Subcutaneous abdominal adipose tissue (tissue), 5 donors: ENCODE data around the gene TAF4B.
"Not testable (repeated sequence)": the region's sequence is repeated elsewhere in the genome, so short reads cannot be mapped to it uniquely, and the experiment has no call there.

Experiments
- H3K27ac ChIP-seq: one replicate; pipeline ENCODE4 v1.7.0; 2013; ENCODE audit warnings: low read depth, mild to moderate bottlenecking, inconsistent platforms, low read length, moderate library complexity
- H3K27me3 ChIP-seq, 5 donors: one replicate each; pipeline ENCODE4 v1.7.0; 2013; ENCODE audit warnings: low read length in 5 of 5, inconsistent platforms in 1 of 5; ENCODE audit not compliant: control insufficient read depth in 5 of 5, insufficient read depth in 4 of 5
- H3K36me3 ChIP-seq, 5 donors: one replicate each; pipeline ENCODE4 v1.7.0; 2013; ENCODE audit warnings: low read length in 5 of 5; ENCODE audit not compliant: control insufficient read depth in 5 of 5, insufficient read depth in 5 of 5
- H3K4me1 ChIP-seq, 5 donors: one replicate each; pipeline ENCODE4 v1.7.0; 2013; ENCODE audit warnings: low read length in 5 of 5, mild to moderate bottlenecking in 3 of 5, moderate library complexity in 1 of 5; ENCODE audit not compliant: control insufficient read depth in 5 of 5, insufficient read depth in 5 of 5
- H3K4me3 ChIP-seq, 5 donors: one replicate each; pipeline ENCODE4 v1.7.0; 2013; ENCODE audit warnings: low read length in 5 of 5, low read depth in 1 of 5
- H3K9ac ChIP-seq, 5 donors: one replicate each; pipeline ENCODE4 v1.7.0; 2013; ENCODE audit warnings: low read length in 5 of 5, mild to moderate bottlenecking in 4 of 5, moderate library complexity in 3 of 5
- H3K9me3 ChIP-seq, 5 donors: one replicate each; pipeline ENCODE4 v1.7.0; 2013; ENCODE audit warnings: low read length in 5 of 5; ENCODE audit not compliant: control insufficient read depth in 5 of 5
- donor health status: healthy.
- donor health status: healthy.
- donor health status: healthy.
- donor health status: healthy.
- donor health status: healthy.

TAF4B gene, protein sequence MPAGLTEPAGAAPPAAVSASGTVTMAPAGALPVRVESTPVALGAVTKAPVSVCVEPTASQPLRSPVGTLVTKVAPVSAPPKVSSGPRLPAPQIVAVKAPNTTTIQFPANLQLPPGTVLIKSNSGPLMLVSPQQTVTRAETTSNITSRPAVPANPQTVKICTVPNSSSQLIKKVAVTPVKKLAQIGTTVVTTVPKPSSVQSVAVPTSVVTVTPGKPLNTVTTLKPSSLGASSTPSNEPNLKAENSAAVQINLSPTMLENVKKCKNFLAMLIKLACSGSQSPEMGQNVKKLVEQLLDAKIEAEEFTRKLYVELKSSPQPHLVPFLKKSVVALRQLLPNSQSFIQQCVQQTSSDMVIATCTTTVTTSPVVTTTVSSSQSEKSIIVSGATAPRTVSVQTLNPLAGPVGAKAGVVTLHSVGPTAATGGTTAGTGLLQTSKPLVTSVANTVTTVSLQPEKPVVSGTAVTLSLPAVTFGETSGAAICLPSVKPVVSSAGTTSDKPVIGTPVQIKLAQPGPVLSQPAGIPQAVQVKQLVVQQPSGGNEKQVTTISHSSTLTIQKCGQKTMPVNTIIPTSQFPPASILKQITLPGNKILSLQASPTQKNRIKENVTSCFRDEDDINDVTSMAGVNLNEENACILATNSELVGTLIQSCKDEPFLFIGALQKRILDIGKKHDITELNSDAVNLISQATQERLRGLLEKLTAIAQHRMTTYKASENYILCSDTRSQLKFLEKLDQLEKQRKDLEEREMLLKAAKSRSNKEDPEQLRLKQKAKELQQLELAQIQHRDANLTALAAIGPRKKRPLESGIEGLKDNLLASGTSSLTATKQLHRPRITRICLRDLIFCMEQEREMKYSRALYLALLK

DNA sequence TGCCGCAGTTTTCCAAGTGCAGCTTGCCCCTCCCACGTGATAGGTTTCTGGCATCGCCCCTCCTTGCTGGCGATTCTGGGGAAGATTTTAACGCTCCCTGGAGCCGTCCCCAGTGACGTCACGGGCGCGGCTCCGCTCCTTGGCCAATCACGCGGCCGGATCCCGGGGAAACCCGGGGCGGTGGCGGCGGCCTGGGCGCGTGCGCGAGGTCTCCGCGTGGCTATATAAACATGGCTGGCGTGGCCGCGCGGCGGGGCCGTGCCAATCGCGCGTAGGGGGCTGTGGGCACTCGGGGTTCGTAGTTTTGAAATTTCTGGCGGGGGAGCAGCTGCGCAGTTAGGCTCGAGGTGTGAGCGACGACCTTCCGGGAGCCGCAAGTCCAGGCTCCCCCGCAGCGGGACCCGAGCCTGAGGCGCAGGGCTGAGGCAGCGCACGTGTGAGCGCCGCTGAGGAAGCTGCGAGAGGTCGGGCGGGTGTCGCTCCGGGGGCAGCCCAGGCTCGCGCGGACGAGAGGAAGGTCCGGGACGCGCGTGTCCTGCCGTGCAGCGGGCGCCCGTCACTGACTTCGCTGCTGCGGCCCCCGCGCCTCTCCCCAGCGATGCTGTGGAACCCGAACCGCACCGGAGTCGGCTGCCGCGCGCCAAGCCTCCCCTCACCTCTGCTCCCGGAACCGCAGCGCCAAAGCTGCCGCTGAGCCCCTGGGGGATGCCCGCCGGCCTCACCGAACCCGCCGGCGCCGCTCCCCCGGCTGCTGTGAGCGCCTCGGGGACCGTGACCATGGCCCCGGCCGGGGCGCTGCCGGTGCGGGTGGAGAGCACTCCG, at the start of gene TAF4B:
Gene TAF4B (plus strand): TSS at position 217 of the 822 bp plus-strand sequence. CDS start 489 bp downstream, at position 706.
- Histone ChIP-seq H3K9me3 (no peaks in the 10 kb centered on the region), H3K27ac (peak within 1 kb of the TSS; percentile 72), H3K36me3 (no peaks in the 10 kb centered on the region), H3K27me3 (no peaks in the 10 kb centered on the region), H3K4me1 (peaks cover 0 to 23% (median 13%) of the 10 kb centered on the region in 5 donors), H3K9ac (peak within 1 kb of the TSS; percentile 63 to 88 (median 83)), H3K4me3 (peak within 1 kb of the TSS; percentile 69 to 95 (median 86))

DNA sequence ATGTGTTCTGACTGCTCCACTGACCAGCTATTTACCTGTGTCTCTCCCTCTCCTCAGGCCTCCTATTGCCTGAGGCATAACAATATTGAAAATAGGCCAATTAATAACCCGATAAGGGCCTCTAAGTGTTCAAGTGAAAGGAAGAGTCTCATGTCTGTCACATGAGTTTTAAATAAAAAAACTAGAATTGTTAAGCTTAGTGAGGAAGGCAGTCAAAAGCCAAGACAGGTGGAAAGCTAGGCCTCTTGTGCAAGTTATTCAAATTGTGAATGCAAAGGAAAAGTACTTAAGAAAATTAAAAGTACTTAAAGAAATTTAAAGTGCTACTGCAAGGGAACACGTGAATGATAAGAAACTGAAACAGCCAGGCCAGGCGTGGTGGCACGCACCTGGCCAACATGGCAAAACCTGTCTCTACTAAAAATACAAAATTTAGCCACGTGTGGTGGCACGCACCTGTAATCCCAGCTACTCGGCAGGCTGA, 44.9 kb upstream of the TAF4B start:
- H3K27me3 ChIP-seq: no peaks in the 10 kb centered on the region
- H3K4me3 ChIP-seq: no peak overlapping the region
- no peaks in the 10 kb centered on the region for H3K36me3 ChIP-seq
- H3K9ac ChIP-seq: no peak overlapping the region
- H3K27ac ChIP-seq: no peak overlapping the region
- H3K4me1 ChIP-seq: no peaks in the 10 kb centered on the region
- no peaks in the 10 kb centered on the region for H3K9me3 ChIP-seq

DNA sequence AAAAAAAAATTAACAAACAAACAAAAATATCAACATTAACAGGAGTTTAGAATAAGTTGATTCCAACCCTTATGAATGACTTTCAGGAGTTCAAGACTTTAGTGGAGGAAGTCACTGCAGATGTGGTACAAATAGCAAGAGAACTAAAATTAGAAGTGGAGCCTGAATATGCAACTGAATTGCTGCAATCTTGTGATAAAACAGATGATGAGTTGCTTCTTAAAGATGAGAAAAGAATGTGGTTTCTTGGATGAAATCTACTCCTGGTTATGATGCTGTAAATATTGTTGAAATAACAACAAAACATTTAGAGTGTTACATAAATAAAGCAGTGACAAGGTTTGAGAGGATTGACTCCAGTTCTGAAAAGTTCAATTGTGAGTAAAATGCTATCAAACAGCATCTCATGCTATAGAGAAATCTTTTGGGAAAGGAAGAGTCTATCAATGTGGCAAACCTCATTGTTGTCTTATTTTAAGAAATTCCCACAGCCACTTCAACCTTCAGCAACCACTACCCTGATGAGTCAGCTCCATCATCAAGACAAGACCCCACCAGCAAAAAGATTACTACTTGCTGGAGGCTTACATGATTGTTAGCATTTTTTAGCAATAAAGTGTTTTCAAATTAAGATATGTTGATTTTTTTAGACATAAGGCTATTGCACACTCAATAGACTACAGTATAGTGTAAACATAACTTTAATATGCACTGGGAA, 42.7 kb upstream of the TAF4B start:
- H3K4me3 ChIP-seq: no peak overlapping the region
- no peak overlapping the region for H3K27ac ChIP-seq
- no peaks in the 10 kb centered on the region for H3K27me3 ChIP-seq
- peaks cover 0 to 4% (median 0%) of the 10 kb centered on the region in 5 donors for H3K9me3 ChIP-seq
- no peaks in the 10 kb centered on the region for H3K36me3 ChIP-seq
- no peaks in the 10 kb centered on the region for H3K4me1 ChIP-seq
- H3K9ac ChIP-seq: no peak overlapping the region

GRCh38 chr18:26185267-26185666, 41.0 kb upstream of the TAF4B start:
- Histone ChIP-seq H3K27me3 (no peaks in the 10 kb centered on the region), H3K36me3 (no peaks in the 10 kb centered on the region), H3K27ac (no peak overlapping the region), H3K4me1 (no peaks in the 10 kb centered on the region), H3K9ac (no peak overlapping the region), H3K4me3 (no peak overlapping the region), H3K9me3 (peaks cover 0 to 4% (median 0%) of the 10 kb centered on the region in 5 donors)

DNA sequence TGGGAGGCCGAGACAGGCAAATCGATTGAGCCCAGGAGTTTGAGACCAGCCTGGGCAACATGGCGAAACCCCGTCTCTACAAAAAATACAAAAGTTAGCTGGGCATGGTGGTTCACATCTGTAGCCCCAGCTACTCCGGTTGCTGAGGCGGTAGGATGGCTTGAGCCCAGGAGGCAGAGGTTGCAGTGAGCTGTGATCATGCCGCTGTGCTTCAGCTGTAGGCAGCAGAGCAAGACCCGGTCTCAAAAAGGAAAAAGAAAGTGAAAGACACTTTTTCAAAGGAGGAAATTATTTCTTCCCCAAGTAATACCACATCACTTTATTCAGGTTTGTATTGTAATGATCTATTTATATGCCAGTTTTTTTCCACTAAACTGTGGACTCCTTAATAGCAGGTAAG, 35.7 kb upstream of the TAF4B start:
- no peak overlapping the region for H3K9ac ChIP-seq
- H3K27me3 ChIP-seq: no peaks in the 10 kb centered on the region
- no peak overlapping the region for H3K4me3 ChIP-seq
- peaks cover 0 to 4% (median 0%) of the 10 kb centered on the region in 5 donors for H3K9me3 ChIP-seq
- H3K36me3 ChIP-seq: no peaks in the 10 kb centered on the region
- H3K27ac ChIP-seq: no peak overlapping the region
- no peaks in the 10 kb centered on the region for H3K4me1 ChIP-seq

GRCh38 chr18:26192233-26192632, 34.0 kb upstream of the TAF4B start:
- no peak overlapping the region for H3K4me3 ChIP-seq
- H3K9ac ChIP-seq: no peak overlapping the region
- no peaks in the 10 kb centered on the region for H3K4me1 ChIP-seq
- H3K36me3 ChIP-seq: no peaks in the 10 kb centered on the region
- peaks cover 0 to 4% (median 0%) of the 10 kb centered on the region in 5 donors for H3K9me3 ChIP-seq
- H3K27ac ChIP-seq: no peak overlapping the region
- H3K27me3 ChIP-seq: no peaks in the 10 kb centered on the region

GRCh38 chr18:26196605-26197004, 29.6 kb upstream of the TAF4B start:
- no peaks in the 10 kb centered on the region for H3K36me3 ChIP-seq
- no peak overlapping the region for H3K9ac ChIP-seq
- no peak overlapping the region for H3K4me3 ChIP-seq
- peaks cover 0 to 7% (median 0%) of the 10 kb centered on the region in 5 donors for H3K9me3 ChIP-seq
- no peaks in the 10 kb centered on the region for H3K4me1 ChIP-seq
- no peak overlapping the region for H3K27ac ChIP-seq
- H3K27me3 ChIP-seq: no peaks in the 10 kb centered on the region

GRCh38 chr18:26202001-26202400, 24.2 kb upstream of the TAF4B start:
- H3K9me3 ChIP-seq, H3K27me3 ChIP-seq, H3K36me3 ChIP-seq, H3K4me3 ChIP-seq, H3K4me1 ChIP-seq, H3K9ac ChIP-seq, H3K27ac ChIP-seq: not testable (repeated sequence)

DNA sequence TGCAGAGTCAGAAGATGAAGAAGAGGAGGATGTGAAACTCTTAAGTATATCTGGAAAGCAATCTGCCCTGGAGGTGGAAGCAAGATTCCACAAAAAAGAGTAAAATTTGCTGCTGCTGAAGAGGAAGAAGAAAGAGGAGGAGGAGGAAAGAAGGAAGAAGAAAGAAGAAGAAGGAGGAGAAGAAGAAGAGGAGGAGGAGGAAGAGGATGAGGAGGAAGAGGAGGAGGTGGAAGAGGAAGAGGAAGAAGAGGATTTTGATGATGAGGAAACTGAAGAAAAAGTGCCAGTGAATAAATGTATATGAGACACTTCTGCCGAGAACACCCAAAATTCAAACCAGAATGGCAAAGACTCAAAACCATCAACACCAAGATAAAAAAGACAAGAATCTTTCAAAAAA, 20.9 kb upstream of the TAF4B start:
- Histone ChIP-seq H3K4me3 (no peak overlapping the region), H3K27me3 (no peaks in the 10 kb centered on the region), H3K36me3 (no peaks in the 10 kb centered on the region), H3K9me3 (peaks cover 0 to 7% (median 0%) of the 10 kb centered on the region in 5 donors), H3K9ac (no peak overlapping the region), H3K4me1 (no peaks in the 10 kb centered on the region), H3K27ac (no peak overlapping the region)
